Myocyte (in vitro differentiated cells): ENCODE data around the gene STON2. TPM values are rescaled to one million over a fixed set of nuclear protein-coding genes. Genes with fewer than 3 reads are reported as not detected.
"Not testable (repeated sequence)": the region's sequence is repeated elsewhere in the genome, so short reads cannot be mapped to it uniquely, and the experiment has no call there.

ENCODE experiments used
- DNase-seq: peaks from one replicate; pipeline ENCODE4 v3.0.0-alpha.2; 2012; ENCODE audit warnings: low read depth
- total RNA-seq: library from RNA; depleted of rRNA; stranded (reverse); fragments of >200 nt; gene quantifications from 2 replicates; pipeline ENCODE4 v1.2.3, GENCODE V29; 2014

STON2 gene
- total RNA-seq, 1 donor from 2014 or later = 67.4 TPM

GRCh38 chr14:81385419-81385818, 14.7 kb downstream of the STON2 start:
- no peak for DNase-seq

- DNase-seq = no peak
These were observed 15.2 kb downstream of the STON2 start for GRCh38 chr14:81384900-81385299.

GRCh38 chr14:81382517-81383225, 17.5 kb downstream of the STON2 start:
- no peak for DNase-seq

GRCh38 chr14:81380009-81380408, 20.1 kb downstream of the STON2 start:
- DNase-seq = not testable (repeated sequence)

- no peak for DNase-seq
These were observed 28.3 kb downstream of the STON2 start for GRCh38 chr14:81371802-81372201.

GRCh38 chr14:81367563-81367962, 32.6 kb downstream of the STON2 start:
- no peak for DNase-seq

- no peak for DNase-seq
These were observed 33.2 kb downstream of the STON2 start for GRCh38 chr14:81366884-81367283.

- DNase-seq = peak; percentile 43
These were observed 33.9 kb downstream of the STON2 start for GRCh38 chr14:81366214-81366613.

- no peak for DNase-seq
These were observed 36.3 kb downstream of the STON2 start for GRCh38 chr14:81363746-81364378.

GRCh38 chr14:81353691-81354323, 46.3 kb downstream of the STON2 start:
- DNase-seq = no peak

GRCh38 chr14:81352413-81352812, 47.7 kb downstream of the STON2 start:
- DNase-seq = peak; percentile 39

GRCh38 chr14:81351205-81351604, 48.9 kb downstream of the STON2 start:
- DNase-seq = no peak

- DNase-seq = no peak
These were observed 49.6 kb downstream of the STON2 start for GRCh38 chr14:81350344-81351130.

- no peak for DNase-seq
These were observed 52.1 kb downstream of the STON2 start for GRCh38 chr14:81348061-81348460.

GRCh38 chr14:81345781-81346180, 54.3 kb downstream of the STON2 start:
- DNase-seq = no peak

- DNase-seq = no peak
These were observed 55.5 kb downstream of the STON2 start for GRCh38 chr14:81344481-81345160.

GRCh38 chr14:81343701-81344100, 56.4 kb downstream of the STON2 start:
- no peak for DNase-seq

- peak; percentile 16 for DNase-seq
These were observed 57.1 kb downstream of the STON2 start for GRCh38 chr14:81342850-81343580.

- DNase-seq = no peak
These were observed 58.3 kb downstream of the STON2 start for GRCh38 chr14:81341781-81342180.

GRCh38 chr14:81341370-81341769, 58.8 kb downstream of the STON2 start:
- no peak for DNase-seq
